ENCODE results near the gene RPS23. TPM values are rescaled to one million over a fixed set of nuclear protein-coding genes. Genes with fewer than 3 reads are reported as not detected.

The RPS23 gene
- total RNA-seq, 1 experiment from 2014 or later = 2,206 TPM

- BruUV-seq (replicated peaks) = no TSS peak
- H3K9ac ChIP-seq (ENCODE audit: low read length) = no peak overlapping the region
- POLR2A ChIA-PET = interaction anchor here (1.1 kb wide), 1 partner anchor 21 kb away, joined by 3 read pairs; the partner anchor contains the start of gene RPS23
- DNase-seq (ENCODE audit: low read depth, low spot score) (no peak), ATAC-seq (no peak)
- CTCF ChIA-PET = no interaction called here
- no peak overlapping the region for H3K4me3 ChIP-seq (replicated peaks in 1 of 2; ENCODE audit: low read depth in 1 of 2, low read length in 2 of 2)
- intact Hi-C loops (cut with micrococcal nuclease) = no loop called here
- H3K79me2 ChIP-seq (ENCODE audit: insufficient read depth, low read length) = no peaks in the 10 kb centered on the region
- H2AFZ ChIP-seq (ENCODE audit: low read depth, low read length, poor library complexity, severe bottlenecking) = no peak overlapping the region
- H3K27me3 ChIP-seq (ENCODE audit: insufficient read depth, low read length) = no peaks in the 10 kb centered on the region
- RAD21 ChIA-PET (ENCODE audit: low non-redundant PET in 1 of 2, low total read pairs in 2 of 2, uncharacterized antibody in 2 of 2, unreplicated experiment in 2 of 2) = no interaction called here
- no peaks in the 10 kb centered on the region for H3K4me1 ChIP-seq (ENCODE audit: control insufficient read depth in 1 of 2, insufficient read depth in 2 of 2, low read length in 2 of 2)
- H3K36me3 ChIP-seq (ENCODE audit: control insufficient read depth in 1 of 2, insufficient read depth in 2 of 2, low read length in 2 of 2) = no peaks in the 10 kb centered on the region
- no peak for TF ChIP-seq SIN3A (IDR thresholded peaks at IDR 0.05; ENCODE audit: low read depth)
- TF ChIP-seq SRF (IDR thresholded peaks at IDR 0.05; ENCODE audit: low read depth) = no peak
- TF ChIP-seq RAD21 (IDR thresholded peaks at IDR 0.05; ENCODE audit: low read depth) = no peak
- TF ChIP-seq, protein P1, sequence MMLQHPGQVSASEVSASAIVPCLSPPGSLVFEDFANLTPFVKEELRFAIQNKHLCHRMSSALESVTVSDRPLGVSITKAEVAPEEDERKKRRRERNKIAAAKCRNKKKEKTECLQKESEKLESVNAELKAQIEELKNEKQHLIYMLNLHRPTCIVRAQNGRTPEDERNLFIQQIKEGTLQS (IDR thresholded peaks at IDR 0.05) = no peak
- no peak for TF ChIP-seq EZH2 (IDR thresholded peaks at IDR 0.05)
- no peak for TF ChIP-seq FOSL1 (IDR thresholded peaks at IDR 0.05; ENCODE audit: low read depth)
- TF ChIP-seq, protein P2, sequence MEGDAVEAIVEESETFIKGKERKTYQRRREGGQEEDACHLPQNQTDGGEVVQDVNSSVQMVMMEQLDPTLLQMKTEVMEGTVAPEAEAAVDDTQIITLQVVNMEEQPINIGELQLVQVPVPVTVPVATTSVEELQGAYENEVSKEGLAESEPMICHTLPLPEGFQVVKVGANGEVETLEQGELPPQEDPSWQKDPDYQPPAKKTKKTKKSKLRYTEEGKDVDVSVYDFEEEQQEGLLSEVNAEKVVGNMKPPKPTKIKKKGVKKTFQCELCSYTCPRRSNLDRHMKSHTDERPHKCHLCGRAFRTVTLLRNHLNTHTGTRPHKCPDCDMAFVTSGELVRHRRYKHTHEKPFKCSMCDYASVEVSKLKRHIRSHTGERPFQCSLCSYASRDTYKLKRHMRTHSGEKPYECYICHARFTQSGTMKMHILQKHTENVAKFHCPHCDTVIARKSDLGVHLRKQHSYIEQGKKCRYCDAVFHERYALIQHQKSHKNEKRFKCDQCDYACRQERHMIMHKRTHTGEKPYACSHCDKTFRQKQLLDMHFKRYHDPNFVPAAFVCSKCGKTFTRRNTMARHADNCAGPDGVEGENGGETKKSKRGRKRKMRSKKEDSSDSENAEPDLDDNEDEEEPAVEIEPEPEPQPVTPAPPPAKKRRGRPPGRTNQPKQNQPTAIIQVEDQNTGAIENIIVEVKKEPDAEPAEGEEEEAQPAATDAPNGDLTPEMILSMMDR (IDR thresholded peaks at IDR 0.05 in 2 of 3, conservative IDR thresholded peaks at IDR 0.05 in 1 of 3; ENCODE audit: borderline replicate concordance in 1 of 3, insufficient read depth in 1 of 3, low read depth in 2 of 3, low read length in 2 of 3) = no peak
- no peak for TF ChIP-seq ELF1 (IDR thresholded peaks at IDR 0.05; ENCODE audit: borderline replicate concordance, low read depth)
- TF ChIP-seq TCF7L2 (IDR thresholded peaks at IDR 0.05; ENCODE audit: borderline replicate concordance, extremely low read depth, insufficient read depth, insufficient read length) = no peak
- TF ChIP-seq, protein P3, sequence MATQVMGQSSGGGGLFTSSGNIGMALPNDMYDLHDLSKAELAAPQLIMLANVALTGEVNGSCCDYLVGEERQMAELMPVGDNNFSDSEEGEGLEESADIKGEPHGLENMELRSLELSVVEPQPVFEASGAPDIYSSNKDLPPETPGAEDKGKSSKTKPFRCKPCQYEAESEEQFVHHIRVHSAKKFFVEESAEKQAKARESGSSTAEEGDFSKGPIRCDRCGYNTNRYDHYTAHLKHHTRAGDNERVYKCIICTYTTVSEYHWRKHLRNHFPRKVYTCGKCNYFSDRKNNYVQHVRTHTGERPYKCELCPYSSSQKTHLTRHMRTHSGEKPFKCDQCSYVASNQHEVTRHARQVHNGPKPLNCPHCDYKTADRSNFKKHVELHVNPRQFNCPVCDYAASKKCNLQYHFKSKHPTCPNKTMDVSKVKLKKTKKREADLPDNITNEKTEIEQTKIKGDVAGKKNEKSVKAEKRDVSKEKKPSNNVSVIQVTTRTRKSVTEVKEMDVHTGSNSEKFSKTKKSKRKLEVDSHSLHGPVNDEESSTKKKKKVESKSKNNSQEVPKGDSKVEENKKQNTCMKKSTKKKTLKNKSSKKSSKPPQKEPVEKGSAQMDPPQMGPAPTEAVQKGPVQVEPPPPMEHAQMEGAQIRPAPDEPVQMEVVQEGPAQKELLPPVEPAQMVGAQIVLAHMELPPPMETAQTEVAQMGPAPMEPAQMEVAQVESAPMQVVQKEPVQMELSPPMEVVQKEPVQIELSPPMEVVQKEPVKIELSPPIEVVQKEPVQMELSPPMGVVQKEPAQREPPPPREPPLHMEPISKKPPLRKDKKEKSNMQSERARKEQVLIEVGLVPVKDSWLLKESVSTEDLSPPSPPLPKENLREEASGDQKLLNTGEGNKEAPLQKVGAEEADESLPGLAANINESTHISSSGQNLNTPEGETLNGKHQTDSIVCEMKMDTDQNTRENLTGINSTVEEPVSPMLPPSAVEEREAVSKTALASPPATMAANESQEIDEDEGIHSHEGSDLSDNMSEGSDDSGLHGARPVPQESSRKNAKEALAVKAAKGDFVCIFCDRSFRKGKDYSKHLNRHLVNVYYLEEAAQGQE (IDR thresholded peaks at IDR 0.05; ENCODE audit: low read depth) = no peak
- TF ChIP-seq ZNF274 (IDR thresholded peaks at IDR 0.05; ENCODE audit: low read depth, low read length) = no peak
- TF ChIP-seq ZFX (IDR thresholded peaks at IDR 0.05) = no peak
- no peak for TF ChIP-seq YY1 (IDR thresholded peaks at IDR 0.05; ENCODE audit: extremely low read depth, insufficient replicate concordance, low read depth, low read length)
- TF ChIP-seq EZH2phosphoT487 (IDR thresholded peaks at IDR 0.05; ENCODE audit: borderline replicate concordance) = no peak
- TF ChIP-seq CBX3 (IDR thresholded peaks at IDR 0.05; ENCODE audit: low read depth) = no peak
- no peak for TF ChIP-seq POLR2A (IDR thresholded peaks at IDR 0.05; ENCODE audit: borderline replicate concordance, extremely low read depth, insufficient read depth, insufficient read length)
- no peak for TF ChIP-seq JUND (IDR thresholded peaks at IDR 0.05)
- TF ChIP-seq CEBPB (IDR thresholded peaks at IDR 0.05; ENCODE audit: low read depth) = no peak
- no peak overlapping the region for H3K4me2 ChIP-seq (ENCODE audit: low read length)
- H4K20me1 ChIP-seq (ENCODE audit: insufficient read depth) = no peaks in the 10 kb centered on the region
- H3K27ac ChIP-seq (ENCODE audit: low read depth, low read length) = no peak overlapping the region
- H3K9me2 ChIP-seq (ENCODE audit: insufficient read depth) = no peaks in the 10 kb centered on the region
- H3K9me3 ChIP-seq (ENCODE audit: control insufficient read depth in 1 of 2, insufficient read depth in 1 of 2, low read depth in 1 of 2, low read length in 2 of 2) = no peaks in the 10 kb centered on the region
Observed at GRCh38 chr5:82257247-82257646, 20.9 kb downstream of the RPS23 start.
